ENCODE measurements around the gene CCDC157.

Gene CCDC157

GRCh38 chr22:30348809-30349208 lies 8.0 kb upstream of the CCDC157 start:
- Histone ChIP-seq H3K4me3 (ENCODE audit: severe bottlenecking) (no peak overlapping the region), H3K27me3 (ENCODE audit: insufficient read depth, poor library complexity, severe bottlenecking) (no peaks in the 10 kb centered on the region), H3K4me1 (ENCODE audit: insufficient read depth, poor library complexity, severe bottlenecking) (no peaks in the 10 kb centered on the region), H3K36me3 (ENCODE audit: low read depth) (peaks cover 91% of the 10 kb centered on the region), H3K27ac (ENCODE audit: poor library complexity, severe bottlenecking) (no peak overlapping the region), H3K9me3 (ENCODE audit: severe bottlenecking) (no peaks in the 10 kb centered on the region)
- no peak for ATAC-seq (ENCODE audit: low read depth)
- no peak for DNase-seq (ENCODE audit: low spot score)
- no peak for TF ChIP-seq CTCF (IDR thresholded peaks at IDR 0.05; ENCODE audit: poor library complexity, severe bottlenecking)

GRCh38 chr22:30351226-30351625 lies 5.6 kb upstream of the CCDC157 start:
- Histone ChIP-seq H3K36me3 (ENCODE audit: low read depth) (peaks cover 75% of the 10 kb centered on the region), H3K27ac (ENCODE audit: poor library complexity, severe bottlenecking) (no peak overlapping the region)

GRCh38 chr22:30354644-30355043 lies 2.2 kb upstream of the CCDC157 start:
- no peaks in the 10 kb centered on the region for H3K27me3 ChIP-seq (ENCODE audit: insufficient read depth, poor library complexity, severe bottlenecking)
- peaks cover 5% of the 10 kb centered on the region for H3K4me1 ChIP-seq (ENCODE audit: insufficient read depth, poor library complexity, severe bottlenecking)
- no peak overlapping the region for H3K4me3 ChIP-seq (ENCODE audit: severe bottlenecking)
- ATAC-seq (ENCODE audit: low read depth) (no peak), DNase-seq (ENCODE audit: low spot score) (no peak)
- H3K27ac ChIP-seq (ENCODE audit: poor library complexity, severe bottlenecking): no peak overlapping the region
- TF ChIP-seq CTCF (IDR thresholded peaks at IDR 0.05; ENCODE audit: poor library complexity, severe bottlenecking): no peak
- peaks cover 42% of the 10 kb centered on the region for H3K36me3 ChIP-seq (ENCODE audit: low read depth)
- H3K9me3 ChIP-seq (ENCODE audit: severe bottlenecking): no peaks in the 10 kb centered on the region

More at GRCh38 chr22:30351226-30351625, 5.6 kb upstream of the CCDC157 start:
- no peaks in the 10 kb centered on the region for H3K27me3 ChIP-seq (ENCODE audit: insufficient read depth, poor library complexity, severe bottlenecking)
- no peaks in the 10 kb centered on the region for H3K9me3 ChIP-seq (ENCODE audit: severe bottlenecking)
- no peak overlapping the region for H3K4me3 ChIP-seq (ENCODE audit: severe bottlenecking)
- TF ChIP-seq CTCF (IDR thresholded peaks at IDR 0.05; ENCODE audit: poor library complexity, severe bottlenecking): no peak
- no peak for DNase-seq (ENCODE audit: low spot score)
- peaks cover 5% of the 10 kb centered on the region for H3K4me1 ChIP-seq (ENCODE audit: insufficient read depth, poor library complexity, severe bottlenecking)
- ATAC-seq (ENCODE audit: low read depth): no peak

GRCh38 chr22:30357236-30357570 lies 396 bp downstream of the CCDC157 start:
- no peak for TF ChIP-seq CTCF (IDR thresholded peaks at IDR 0.05; ENCODE audit: poor library complexity, severe bottlenecking)
- no peak overlapping the region for H3K27ac ChIP-seq (ENCODE audit: poor library complexity, severe bottlenecking)
- peaks cover 22% of the 10 kb centered on the region for H3K36me3 ChIP-seq (ENCODE audit: low read depth)
- H3K27me3 ChIP-seq (ENCODE audit: insufficient read depth, poor library complexity, severe bottlenecking): no peaks in the 10 kb centered on the region
- no peak for DNase-seq (ENCODE audit: low spot score)
- H3K4me3 ChIP-seq (ENCODE audit: severe bottlenecking): peak overlapping the region; percentile 87
- H3K9me3 ChIP-seq (ENCODE audit: severe bottlenecking): no peaks in the 10 kb centered on the region
- ATAC-seq (ENCODE audit: low read depth): no peak
- H3K4me1 ChIP-seq (ENCODE audit: insufficient read depth, poor library complexity, severe bottlenecking): peaks cover 5% of the 10 kb centered on the region

- H3K27me3 ChIP-seq (ENCODE audit: insufficient read depth, poor library complexity, severe bottlenecking): no peaks in the 10 kb centered on the region
- peaks cover 17% of the 10 kb centered on the region for H3K36me3 ChIP-seq (ENCODE audit: low read depth)
- H3K9me3 ChIP-seq (ENCODE audit: severe bottlenecking): no peaks in the 10 kb centered on the region
- H3K4me1 ChIP-seq (ENCODE audit: insufficient read depth, poor library complexity, severe bottlenecking): peaks cover 5% of the 10 kb centered on the region
- no peak for TF ChIP-seq CTCF (IDR thresholded peaks at IDR 0.05; ENCODE audit: poor library complexity, severe bottlenecking)
- no peak overlapping the region for H3K4me3 ChIP-seq (ENCODE audit: severe bottlenecking)
- no peak for ATAC-seq (ENCODE audit: low read depth)
- no peak overlapping the region for H3K27ac ChIP-seq (ENCODE audit: poor library complexity, severe bottlenecking)
- no peak for DNase-seq (ENCODE audit: low spot score)
Measured at GRCh38 chr22:30357650-30358215, 926 bp downstream of the CCDC157 start.

All from RWPE2 (cell line).